ENCODE measurements around the gene RUBCNL. TPM values are rescaled to one million over a fixed set of nuclear protein-coding genes. Genes with fewer than 3 reads are reported as not detected.
"Not testable (repeated sequence)": the region's sequence is repeated elsewhere in the genome, so short reads cannot be mapped to it uniquely, and the experiment has no call there.

Gene RUBCNL
- total RNA-seq, 2 donors from 2014 or later: 25.6 to 29.1 TPM

DNA sequence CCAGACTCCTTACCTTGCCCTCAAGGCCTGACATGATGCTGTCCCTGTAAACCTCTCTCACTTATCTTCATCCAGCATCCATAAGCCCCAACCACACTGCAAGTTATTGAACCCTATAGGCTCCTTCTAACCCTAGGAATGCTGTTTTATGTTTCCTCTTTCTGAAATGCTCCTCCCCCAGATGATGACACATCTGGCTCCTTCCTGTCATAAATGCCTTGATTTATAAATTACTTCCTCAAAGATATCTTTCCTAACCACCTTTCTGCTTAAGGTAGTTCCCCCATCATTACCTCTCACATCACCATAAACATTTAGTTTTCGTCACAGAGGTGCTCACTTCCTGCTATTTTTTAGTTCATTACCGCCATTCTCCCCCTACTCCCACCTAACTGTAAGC lies 12.3 kb downstream of the RUBCNL start:
- intact Hi-C loops (cut with DNase I): no loop called here
- H3K9ac ChIP-seq (ENCODE audit: low read depth in 2 of 2, low read length in 2 of 2): peak overlapping the region in 1 of 2 donors; percentile 44
- peaks cover 4% of the 10 kb centered on the region for H3K4me1 ChIP-seq
- H3K4me3 ChIP-seq: no peak overlapping the region
- H3K36me3 ChIP-seq: no peaks in the 10 kb centered on the region
- no peaks in the 10 kb centered on the region for H3K27me3 ChIP-seq
- peak overlapping the region; percentile 79 for H3K27ac ChIP-seq
- TF ChIP-seq, protein P1, sequence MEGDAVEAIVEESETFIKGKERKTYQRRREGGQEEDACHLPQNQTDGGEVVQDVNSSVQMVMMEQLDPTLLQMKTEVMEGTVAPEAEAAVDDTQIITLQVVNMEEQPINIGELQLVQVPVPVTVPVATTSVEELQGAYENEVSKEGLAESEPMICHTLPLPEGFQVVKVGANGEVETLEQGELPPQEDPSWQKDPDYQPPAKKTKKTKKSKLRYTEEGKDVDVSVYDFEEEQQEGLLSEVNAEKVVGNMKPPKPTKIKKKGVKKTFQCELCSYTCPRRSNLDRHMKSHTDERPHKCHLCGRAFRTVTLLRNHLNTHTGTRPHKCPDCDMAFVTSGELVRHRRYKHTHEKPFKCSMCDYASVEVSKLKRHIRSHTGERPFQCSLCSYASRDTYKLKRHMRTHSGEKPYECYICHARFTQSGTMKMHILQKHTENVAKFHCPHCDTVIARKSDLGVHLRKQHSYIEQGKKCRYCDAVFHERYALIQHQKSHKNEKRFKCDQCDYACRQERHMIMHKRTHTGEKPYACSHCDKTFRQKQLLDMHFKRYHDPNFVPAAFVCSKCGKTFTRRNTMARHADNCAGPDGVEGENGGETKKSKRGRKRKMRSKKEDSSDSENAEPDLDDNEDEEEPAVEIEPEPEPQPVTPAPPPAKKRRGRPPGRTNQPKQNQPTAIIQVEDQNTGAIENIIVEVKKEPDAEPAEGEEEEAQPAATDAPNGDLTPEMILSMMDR (IDR thresholded peaks at IDR 0.05): no peak
- no peaks in the 10 kb centered on the region for H3K9me3 ChIP-seq
- DNase-seq: no peak

DNA sequence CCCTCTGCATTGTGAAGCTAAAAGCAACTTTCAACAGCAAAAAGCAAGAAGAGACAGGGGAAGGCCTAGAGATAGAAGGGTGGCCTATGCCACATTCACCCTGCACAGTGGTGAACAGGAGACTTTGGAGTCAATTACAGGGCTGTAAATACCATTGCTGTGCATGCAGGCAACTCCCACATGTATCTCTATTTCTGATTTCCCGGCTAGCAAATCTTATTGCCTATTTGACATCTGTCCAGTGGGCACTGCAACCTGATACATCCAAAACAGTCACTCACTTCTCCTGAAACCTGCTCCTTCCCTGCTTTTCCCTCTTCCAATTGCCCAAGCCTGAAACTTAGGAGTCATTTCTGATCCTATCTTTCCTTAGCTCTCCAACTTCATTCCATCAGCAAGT lies 13.4 kb downstream of the RUBCNL start:
- Histone ChIP-seq H3K9me3 (no peaks in the 10 kb centered on the region), H3K4me1 (peaks cover 4% of the 10 kb centered on the region), H3K9ac (ENCODE audit: low read depth in 2 of 2, low read length in 2 of 2) (peak overlapping the region in 1 of 2 donors; percentile 61), H3K36me3 (no peaks in the 10 kb centered on the region), H3K27me3 (no peaks in the 10 kb centered on the region), H3K4me3 (peak overlapping the region; percentile 10), H3K27ac (peak overlapping the region; percentile 79)
- TF ChIP-seq, protein P1 (IDR thresholded peaks at IDR 0.05): no peak
- DNase-seq: peak; percentile 61
- intact Hi-C loops (cut with DNase I): no loop called here

DNA sequence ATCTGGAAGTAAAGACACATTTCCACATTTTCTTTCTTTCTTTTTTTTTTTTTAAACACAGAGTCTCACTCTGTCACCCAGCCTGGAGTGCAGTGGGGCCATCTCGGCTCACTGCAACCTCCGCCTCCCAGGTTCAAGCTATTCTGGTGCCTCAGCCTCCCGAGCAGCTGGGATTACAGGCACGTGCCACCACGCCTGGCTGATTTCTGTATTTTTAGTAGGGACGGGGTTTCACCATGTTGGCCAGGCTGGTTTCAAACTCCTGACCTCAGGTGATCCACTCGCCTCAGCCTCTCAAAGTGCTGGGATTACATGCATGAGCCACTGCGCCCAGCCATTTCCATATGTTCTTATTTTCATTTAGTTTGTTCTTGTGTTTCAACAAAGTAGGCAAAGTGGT lies 14.1 kb downstream of the RUBCNL start:
- H3K9me3 ChIP-seq; intact Hi-C loops (cut with DNase I); H3K36me3 ChIP-seq; H3K4me1 ChIP-seq; H3K9ac ChIP-seq (ENCODE audit: low read depth in 2 of 2, low read length in 2 of 2); DNase-seq; H3K27me3 ChIP-seq; H3K4me3 ChIP-seq: not testable (repeated sequence)
- H3K27ac ChIP-seq: peak overlapping the region; percentile 79

DNA sequence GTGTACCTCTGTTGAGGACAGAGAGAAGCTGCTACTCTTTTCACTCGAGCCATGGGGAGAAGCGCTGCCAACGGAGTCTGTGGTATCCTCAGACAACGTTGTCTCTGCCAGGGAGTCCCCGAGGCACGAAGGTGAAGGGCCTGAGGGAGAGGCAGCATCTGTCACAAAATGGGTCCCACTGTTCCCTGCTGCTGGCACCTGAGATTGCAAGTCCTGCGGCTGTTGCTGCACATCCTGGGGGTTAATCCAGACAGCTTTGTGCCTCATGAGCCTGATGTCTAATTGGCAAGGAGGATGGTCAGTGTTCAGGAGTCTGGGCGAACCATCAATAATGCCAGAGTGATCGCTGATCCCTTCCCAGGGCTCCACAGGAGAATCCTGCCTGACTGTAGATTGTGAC lies 15.0 kb downstream of the RUBCNL start:
- Histone ChIP-seq H3K27ac (no peak overlapping the region), H3K36me3 (no peaks in the 10 kb centered on the region), H3K4me1 (peaks cover 1% of the 10 kb centered on the region), H3K9ac (ENCODE audit: low read depth in 2 of 2, low read length in 2 of 2) (no peak overlapping the region), H3K27me3 (no peaks in the 10 kb centered on the region), H3K4me3 (no peak overlapping the region), H3K9me3 (no peaks in the 10 kb centered on the region)
- no peak for DNase-seq
- intact Hi-C loops (cut with DNase I): no loop called here
- TF ChIP-seq, protein P1 (IDR thresholded peaks at IDR 0.05): no peak

DNA sequence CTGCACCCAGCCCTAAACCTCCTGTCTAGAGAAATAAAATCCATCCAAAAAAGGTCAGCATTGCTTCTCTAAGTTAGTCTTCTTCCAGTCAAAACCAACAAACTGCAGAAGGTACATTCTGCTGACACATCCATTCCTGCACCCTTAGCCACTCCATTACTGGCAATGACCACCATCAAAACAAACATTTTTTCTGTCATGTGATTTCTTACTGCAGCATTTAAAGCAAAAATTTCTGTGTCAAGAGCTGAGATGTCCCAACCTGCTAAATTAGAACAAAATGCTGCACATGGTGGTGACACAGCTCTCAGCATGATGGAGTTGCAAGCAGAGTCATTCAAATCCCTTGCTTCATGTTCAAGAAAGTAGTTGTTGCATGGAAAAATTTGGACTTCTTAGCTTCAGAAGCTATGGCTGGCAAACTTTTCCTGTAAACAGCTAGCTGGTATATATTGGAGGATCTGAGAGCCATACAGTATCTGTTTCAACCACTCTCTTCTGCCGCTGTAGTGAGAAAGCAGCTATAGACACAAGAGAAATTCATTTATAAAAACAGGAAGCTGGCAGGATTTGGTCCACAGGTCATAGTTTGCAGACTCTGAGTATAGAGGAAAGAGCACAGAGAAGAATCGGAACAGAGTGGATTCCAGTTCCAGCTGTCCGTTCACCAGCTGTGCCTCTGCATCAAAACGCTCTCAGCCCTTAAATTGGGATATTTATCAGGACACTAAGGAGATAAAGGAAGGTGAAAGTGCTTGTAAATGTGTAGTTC lies 17.4 kb downstream of the RUBCNL start:
- H3K9me3 ChIP-seq: no peaks in the 10 kb centered on the region
- H3K4me1 ChIP-seq: no peaks in the 10 kb centered on the region
- intact Hi-C loops (cut with DNase I): no loop called here
- H3K27ac ChIP-seq: no peak overlapping the region
- no peak overlapping the region for H3K4me3 ChIP-seq
- no peaks in the 10 kb centered on the region for H3K36me3 ChIP-seq
- no peak overlapping the region for H3K9ac ChIP-seq (ENCODE audit: low read depth in 2 of 2, low read length in 2 of 2)
- TF ChIP-seq, protein P1 (IDR thresholded peaks at IDR 0.05): no peak
- no peaks in the 10 kb centered on the region for H3K27me3 ChIP-seq
- DNase-seq: no peak

DNA sequence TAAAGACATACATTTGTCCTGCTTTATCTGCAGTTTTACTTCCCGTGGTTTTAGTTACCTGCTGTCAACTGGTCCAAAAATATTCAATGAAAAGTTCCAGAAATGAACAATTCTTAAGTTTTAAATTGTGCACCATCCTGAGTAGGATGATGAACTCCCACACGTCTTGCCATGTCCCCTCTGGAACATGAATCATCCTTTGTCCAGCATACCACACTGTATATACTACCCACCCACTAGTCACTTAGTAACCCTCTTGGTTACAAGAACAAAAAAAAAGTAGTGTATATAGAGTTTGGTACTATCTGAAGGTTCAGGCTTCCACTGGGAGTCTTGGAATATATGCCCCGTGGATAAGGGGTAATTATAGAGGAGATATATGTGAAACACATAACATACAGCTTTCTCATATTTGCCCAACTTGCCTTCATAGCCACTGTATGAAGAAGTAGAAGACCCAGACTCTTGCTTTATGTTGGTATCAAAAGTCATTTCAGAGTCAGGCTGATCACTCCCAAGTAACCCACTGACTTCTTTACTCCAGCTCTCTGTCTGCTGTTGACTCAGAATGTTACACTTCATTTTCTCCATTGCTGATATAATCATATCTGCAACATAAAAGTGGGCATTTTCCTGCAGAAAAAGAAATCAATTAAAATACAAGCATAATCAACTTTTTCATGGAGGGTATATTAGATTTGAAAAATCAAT lies 19.3 kb downstream of the RUBCNL start:
- no peaks in the 10 kb centered on the region for H3K9me3 ChIP-seq
- H3K4me1 ChIP-seq: no peaks in the 10 kb centered on the region
- H3K4me3 ChIP-seq: no peak overlapping the region
- no peak for DNase-seq
- no peak overlapping the region for H3K9ac ChIP-seq (ENCODE audit: low read depth in 2 of 2, low read length in 2 of 2)
- TF ChIP-seq, protein P1 (IDR thresholded peaks at IDR 0.05): no peak
- no peaks in the 10 kb centered on the region for H3K36me3 ChIP-seq
- no peak overlapping the region for H3K27ac ChIP-seq
- intact Hi-C loops (cut with DNase I): no loop called here
- no peaks in the 10 kb centered on the region for H3K27me3 ChIP-seq
